Measurements from ENCODE around the gene DNAJB11. TPM values are rescaled to one million over a fixed set of nuclear protein-coding genes. Genes with fewer than 3 reads are reported as not detected.

DNAJB11 gene
- total RNA-seq, 1 experiment from 2014 or later: 54.3 TPM

DNA sequence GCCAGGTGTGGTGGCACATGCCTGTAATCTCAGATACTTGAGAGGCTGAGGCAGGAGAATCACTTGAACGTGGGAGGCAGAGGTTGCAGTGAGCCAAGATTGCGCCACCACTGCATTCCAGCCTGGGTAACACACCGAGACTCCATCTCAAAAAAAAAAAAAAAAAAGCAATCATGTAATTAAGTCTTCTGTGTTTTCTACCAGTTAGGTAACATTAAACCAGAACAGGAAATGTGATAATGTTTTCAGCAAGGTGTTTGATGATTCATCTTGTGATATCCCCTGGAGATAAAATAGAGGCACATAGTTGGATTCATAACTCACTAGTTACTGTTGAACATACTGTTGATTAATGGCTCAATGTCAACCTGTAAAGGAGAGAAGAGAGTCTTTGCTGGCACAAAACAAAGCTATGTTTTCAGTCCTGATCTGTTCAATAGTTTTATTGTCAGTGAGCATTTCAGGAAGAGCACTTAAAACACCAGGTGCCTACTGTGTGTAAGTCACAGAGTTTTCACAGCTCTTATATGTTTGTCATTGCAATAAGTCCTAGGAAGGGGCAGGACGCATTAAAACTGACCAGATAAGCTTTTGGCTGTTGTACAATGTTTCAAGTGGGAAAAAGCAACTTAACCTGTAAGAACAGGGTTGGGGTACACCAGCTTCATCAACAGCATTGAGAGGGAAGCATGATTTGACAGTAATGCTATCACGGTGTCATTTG lies 19.5 kb downstream of the DNAJB11 start (continued):
- peak; percentile 60 for TF ChIP-seq FOSL1 (IDR thresholded peaks at IDR 0.05; ENCODE audit: low read depth)
- no peak for TF ChIP-seq SIN3A (IDR thresholded peaks at IDR 0.05; ENCODE audit: low read depth)
- TF ChIP-seq RAD21 (IDR thresholded peaks at IDR 0.05; ENCODE audit: low read depth): 0 out of 2 replicates have a peak, but pooled peaks have one; percentile 6
- TF ChIP-seq EZH2 (IDR thresholded peaks at IDR 0.05): no peak
- TF ChIP-seq POLR2AphosphoS5 (IDR thresholded peaks at IDR 0.05; ENCODE audit: low read depth, low read length): peak; percentile 22; the same call in 1 of the 2 replicates

- no peak overlapping the region for H3K27ac ChIP-seq (ENCODE audit: low read depth, low read length)
- no peak for TF ChIP-seq SP1 (IDR thresholded peaks at IDR 0.05; ENCODE audit: low read depth)
- TF ChIP-seq ELF1 (IDR thresholded peaks at IDR 0.05; ENCODE audit: borderline replicate concordance, low read depth): no peak
- TF ChIP-seq, protein P1, sequence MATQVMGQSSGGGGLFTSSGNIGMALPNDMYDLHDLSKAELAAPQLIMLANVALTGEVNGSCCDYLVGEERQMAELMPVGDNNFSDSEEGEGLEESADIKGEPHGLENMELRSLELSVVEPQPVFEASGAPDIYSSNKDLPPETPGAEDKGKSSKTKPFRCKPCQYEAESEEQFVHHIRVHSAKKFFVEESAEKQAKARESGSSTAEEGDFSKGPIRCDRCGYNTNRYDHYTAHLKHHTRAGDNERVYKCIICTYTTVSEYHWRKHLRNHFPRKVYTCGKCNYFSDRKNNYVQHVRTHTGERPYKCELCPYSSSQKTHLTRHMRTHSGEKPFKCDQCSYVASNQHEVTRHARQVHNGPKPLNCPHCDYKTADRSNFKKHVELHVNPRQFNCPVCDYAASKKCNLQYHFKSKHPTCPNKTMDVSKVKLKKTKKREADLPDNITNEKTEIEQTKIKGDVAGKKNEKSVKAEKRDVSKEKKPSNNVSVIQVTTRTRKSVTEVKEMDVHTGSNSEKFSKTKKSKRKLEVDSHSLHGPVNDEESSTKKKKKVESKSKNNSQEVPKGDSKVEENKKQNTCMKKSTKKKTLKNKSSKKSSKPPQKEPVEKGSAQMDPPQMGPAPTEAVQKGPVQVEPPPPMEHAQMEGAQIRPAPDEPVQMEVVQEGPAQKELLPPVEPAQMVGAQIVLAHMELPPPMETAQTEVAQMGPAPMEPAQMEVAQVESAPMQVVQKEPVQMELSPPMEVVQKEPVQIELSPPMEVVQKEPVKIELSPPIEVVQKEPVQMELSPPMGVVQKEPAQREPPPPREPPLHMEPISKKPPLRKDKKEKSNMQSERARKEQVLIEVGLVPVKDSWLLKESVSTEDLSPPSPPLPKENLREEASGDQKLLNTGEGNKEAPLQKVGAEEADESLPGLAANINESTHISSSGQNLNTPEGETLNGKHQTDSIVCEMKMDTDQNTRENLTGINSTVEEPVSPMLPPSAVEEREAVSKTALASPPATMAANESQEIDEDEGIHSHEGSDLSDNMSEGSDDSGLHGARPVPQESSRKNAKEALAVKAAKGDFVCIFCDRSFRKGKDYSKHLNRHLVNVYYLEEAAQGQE (IDR thresholded peaks at IDR 0.05; ENCODE audit: low read depth): no peak
- TF ChIP-seq FOSL1 (IDR thresholded peaks at IDR 0.05; ENCODE audit: low read depth): no peak
- TF ChIP-seq, protein P2, sequence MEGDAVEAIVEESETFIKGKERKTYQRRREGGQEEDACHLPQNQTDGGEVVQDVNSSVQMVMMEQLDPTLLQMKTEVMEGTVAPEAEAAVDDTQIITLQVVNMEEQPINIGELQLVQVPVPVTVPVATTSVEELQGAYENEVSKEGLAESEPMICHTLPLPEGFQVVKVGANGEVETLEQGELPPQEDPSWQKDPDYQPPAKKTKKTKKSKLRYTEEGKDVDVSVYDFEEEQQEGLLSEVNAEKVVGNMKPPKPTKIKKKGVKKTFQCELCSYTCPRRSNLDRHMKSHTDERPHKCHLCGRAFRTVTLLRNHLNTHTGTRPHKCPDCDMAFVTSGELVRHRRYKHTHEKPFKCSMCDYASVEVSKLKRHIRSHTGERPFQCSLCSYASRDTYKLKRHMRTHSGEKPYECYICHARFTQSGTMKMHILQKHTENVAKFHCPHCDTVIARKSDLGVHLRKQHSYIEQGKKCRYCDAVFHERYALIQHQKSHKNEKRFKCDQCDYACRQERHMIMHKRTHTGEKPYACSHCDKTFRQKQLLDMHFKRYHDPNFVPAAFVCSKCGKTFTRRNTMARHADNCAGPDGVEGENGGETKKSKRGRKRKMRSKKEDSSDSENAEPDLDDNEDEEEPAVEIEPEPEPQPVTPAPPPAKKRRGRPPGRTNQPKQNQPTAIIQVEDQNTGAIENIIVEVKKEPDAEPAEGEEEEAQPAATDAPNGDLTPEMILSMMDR (IDR thresholded peaks at IDR 0.05 in 2 of 3, conservative IDR thresholded peaks at IDR 0.05 in 1 of 3; ENCODE audit: borderline replicate concordance in 1 of 3, insufficient read depth in 1 of 3, low read depth in 2 of 3, low read length in 2 of 3): no peak
- no peak for TF ChIP-seq SRF (IDR thresholded peaks at IDR 0.05; ENCODE audit: low read depth)
- TF ChIP-seq ZBTB33 (IDR thresholded peaks at IDR 0.05; ENCODE audit: extremely low read depth, insufficient replicate concordance, low read length): no peak
- TF ChIP-seq POLR2AphosphoS5 (IDR thresholded peaks at IDR 0.05; ENCODE audit: low read depth, low read length): no peak
- TF ChIP-seq EZH2phosphoT487 (IDR thresholded peaks at IDR 0.05; ENCODE audit: borderline replicate concordance): no peak
- TF ChIP-seq CEBPB (IDR thresholded peaks at IDR 0.05; ENCODE audit: low read depth): no peak
- no peak for TF ChIP-seq YY1 (IDR thresholded peaks at IDR 0.05; ENCODE audit: extremely low read depth, insufficient replicate concordance, low read depth, low read length)
- TF ChIP-seq POLR2A (IDR thresholded peaks at IDR 0.05; ENCODE audit: borderline replicate concordance, extremely low read depth, insufficient read depth, insufficient read length): no peak
These were observed 20.2 kb downstream of the DNAJB11 start for GRCh38 chr3:186590580-186591295.

More at GRCh38 chr3:186590580-186591295, 20.2 kb downstream of the DNAJB11 start:
- peak overlapping the region; percentile 57; the same call in 1 of the 2 replicates for H3K4me2 ChIP-seq (ENCODE audit: low read length)
- intact Hi-C loops (cut with micrococcal nuclease): no loop called here
- no peaks in the 10 kb centered on the region for H3K9me3 ChIP-seq (ENCODE audit: control insufficient read depth in 1 of 2, insufficient read depth in 1 of 2, low read depth in 1 of 2, low read length in 2 of 2)
- DNase-seq (ENCODE audit: low read depth, low spot score) (no peak), ATAC-seq (no peak)
- H3K4me3 ChIP-seq (replicated peaks in 1 of 2; ENCODE audit: low read depth in 1 of 2, low read length in 2 of 2): no peak overlapping the region
- H4K20me1 ChIP-seq (ENCODE audit: insufficient read depth): no peaks in the 10 kb centered on the region
- no peaks in the 10 kb centered on the region for H3K27me3 ChIP-seq (ENCODE audit: insufficient read depth, low read length)
- RAD21 ChIA-PET (ENCODE audit: low non-redundant PET in 1 of 2, low total read pairs in 2 of 2, uncharacterized antibody in 2 of 2, unreplicated experiment in 2 of 2): no interaction called here
- POLR2A ChIA-PET: interaction anchor here (0.7 to 2.8 kb wide), 3 partner anchors 20 to 193 kb away, joined by 3 to 9 read pairs (median 3); partner anchors contain the start of gene DNAJB11
- H3K4me1 ChIP-seq (ENCODE audit: control insufficient read depth in 1 of 2, insufficient read depth in 2 of 2, low read length in 2 of 2): peaks cover 16 to 24% of the 10 kb centered on the region in 2 experiments
- H3K36me3 ChIP-seq (ENCODE audit: control insufficient read depth in 1 of 2, insufficient read depth in 2 of 2, low read length in 2 of 2): 0 out of 4 replicates have a peak, but pooled peaks cover 2 to 5% of the 10 kb centered on the region in 2 experiments
- no peak overlapping the region for H2AFZ ChIP-seq (ENCODE audit: low read depth, low read length, poor library complexity, severe bottlenecking)
- no peaks in the 10 kb centered on the region for H3K79me2 ChIP-seq (ENCODE audit: insufficient read depth, low read length)
- no TSS peak for BruUV-seq (replicated peaks)
- CTCF ChIA-PET: interaction anchor here (2.0 to 3.0 kb wide), 3 partner anchors 24 to 231 kb away, joined by 8 to 14 read pairs (median 14); no protein-coding TSS in a partner anchor
- H3K9ac ChIP-seq (ENCODE audit: low read length): no peak overlapping the region
- H3K9me2 ChIP-seq (ENCODE audit: insufficient read depth): no peaks in the 10 kb centered on the region

Data from HCT116 (cell line).